Activated CD8-positive, alpha-beta T cell treated with anti-CD3 and anti-CD28 coated beads, Interleukin-2, amount 10 ng/mL, durations not matched to agents 7 days and 5 days (primary cell): Measurements from ENCODE around the gene KRTAP10-7. TPM values are rescaled to one million over a fixed set of nuclear protein-coding genes. Genes with fewer than 3 reads are reported as not detected.

ENCODE experiments used
- ATAC-seq: fragments of 150-1000 bp; cut with Tn5 transposase; one replicate; pipeline ENCODE4 v1.10.0; 2021; ENCODE audit warnings: moderate library complexity
- CTCF ChIA-PET: fragments of 350-600 bp; sonication (Branson Sonifier 250); formaldehyde crosslinking; loops from one replicate; lab custom pipeline; 2021; ENCODE audit warnings: antibody characterized with exemption; lab: Charles Lee
- POLR2A ChIA-PET: fragments of 350-600 bp; sonication (Branson Sonifier 250); formaldehyde crosslinking; loops from one replicate; lab custom pipeline; 2021; ENCODE audit warnings: antibody characterized with exemption; lab: Charles Lee
- DNase-seq: peaks from one replicate; pipeline ENCODE4 v3.0.0-alpha.2; 2020
- H3K27ac Mint-ChIP-seq: one replicate; pipeline ENCODE4 v1.8.0; 2021; ENCODE audit warnings: mild to moderate bottlenecking, mixed read lengths
- H3K27me3 Mint-ChIP-seq: one replicate; pipeline ENCODE4 v1.8.0; 2021; ENCODE audit warnings: low read depth, mixed read lengths
- H3K36me3 Mint-ChIP-seq: one replicate; pipeline ENCODE4 v1.8.0; 2021; ENCODE audit warnings: low read depth, mixed read lengths
- H3K4me1 Mint-ChIP-seq: one replicate; pipeline ENCODE4 v1.8.0; 2021; ENCODE audit warnings: low read depth, mixed read lengths
- H3K4me3 Mint-ChIP-seq: one replicate; pipeline ENCODE4 v1.8.0; 2021; ENCODE audit warnings: mild to moderate bottlenecking, mixed read lengths
- H3K9me3 Mint-ChIP-seq: one replicate; pipeline ENCODE4 v1.8.0; 2022; ENCODE audit warnings: mixed read lengths; ENCODE audit not compliant: insufficient read depth
- total RNA-seq, 2 experiments: library from RNA; stranded (reverse); gene quantifications; one replicate each; pipeline ENCODE4 v1.2.3, GENCODE V29; 2021

The KRTAP10-7 gene
- total RNA-seq, 2 experiments from 2014 or later, result not detected

- CTCF ChIA-PET, result no interaction called here
- ATAC-seq (no peak), DNase-seq (no peak)
- H3K9me3 Mint-ChIP-seq, result peaks cover 17% of the 10 kb centered on the region
- POLR2A ChIA-PET, result no interaction called here
- H3K27me3 Mint-ChIP-seq, result peaks cover 14% of the 10 kb centered on the region
- H3K36me3 Mint-ChIP-seq, result peaks cover 3% of the 10 kb centered on the region
- peaks cover 12% of the 10 kb centered on the region for H3K4me1 Mint-ChIP-seq
- H3K27ac Mint-ChIP-seq, result no peak overlapping the region
- no peak overlapping the region for H3K4me3 Mint-ChIP-seq
Measured at GRCh38 chr21:44564099-44564498, 36.3 kb upstream of the KRTAP10-7 start.

- no peak for DNase-seq
- Mint-ChIP-seq H3K27me3 (peaks cover 9% of the 10 kb centered on the region), H3K27ac (peak overlapping the region; percentile 79), H3K9me3 (peaks cover 17% of the 10 kb centered on the region), H3K36me3 (peaks cover 3% of the 10 kb centered on the region), H3K4me3 (no peak overlapping the region), H3K4me1 (peaks cover 12% of the 10 kb centered on the region)
- ChIA-PET POLR2A (no interaction called here), CTCF (no interaction called here)
- no peak for ATAC-seq
Measured at GRCh38 chr21:44564886-44565598, 35.4 kb upstream of the KRTAP10-7 start.

GRCh38 chr21:44566403-44566802 is 34.0 kb upstream of the KRTAP10-7 start:
- ChIA-PET POLR2A (no interaction called here), CTCF (no interaction called here)
- Mint-ChIP-seq H3K4me3 (no peak overlapping the region), H3K27ac (no peak overlapping the region), H3K27me3 (peaks cover 3% of the 10 kb centered on the region), H3K36me3 (peaks cover 3% of the 10 kb centered on the region), H3K9me3 (peaks cover 12% of the 10 kb centered on the region), H3K4me1 (peaks cover 12% of the 10 kb centered on the region)
- DNase-seq (no peak), ATAC-seq (no peak)

GRCh38 chr21:44567481-44568171 is 32.8 kb upstream of the KRTAP10-7 start:
- ChIA-PET POLR2A (interaction anchor here (0.6 kb wide), 1 partner anchor 21 kb away, joined by 3 read pairs; no protein-coding TSS in a partner anchor), CTCF (interaction anchor here (1.0 kb wide), 1 partner anchor 225 kb away, joined by 3 read pairs; no protein-coding TSS in a partner anchor)
- Mint-ChIP-seq H3K9me3 (peaks cover under 1% of the 10 kb centered on the region), H3K4me3 (no peak overlapping the region), H3K4me1 (peaks cover 12% of the 10 kb centered on the region), H3K27me3 (no peaks in the 10 kb centered on the region), H3K27ac (no peak overlapping the region), H3K36me3 (peaks cover 3% of the 10 kb centered on the region)
- DNase-seq (no peak), ATAC-seq (no peak)

- no peak overlapping the region for H3K4me3 Mint-ChIP-seq
- DNase-seq (no peak), ATAC-seq (no peak)
- peaks cover 3% of the 10 kb centered on the region for H3K36me3 Mint-ChIP-seq
- ChIA-PET POLR2A (interaction anchor here (0.6 kb wide), 1 partner anchor 21 kb away, joined by 3 read pairs; no protein-coding TSS in a partner anchor), CTCF (interaction anchor here (1.0 kb wide), 1 partner anchor 225 kb away, joined by 3 read pairs; no protein-coding TSS in a partner anchor)
- H3K4me1 Mint-ChIP-seq, result peaks cover 12% of the 10 kb centered on the region
- no peaks in the 10 kb centered on the region for H3K9me3 Mint-ChIP-seq
- H3K27me3 Mint-ChIP-seq, result no peaks in the 10 kb centered on the region
- no peak overlapping the region for H3K27ac Mint-ChIP-seq
Measured at GRCh38 chr21:44568261-44568660, 32.1 kb upstream of the KRTAP10-7 start.

- Mint-ChIP-seq H3K4me3 (no peak overlapping the region), H3K27me3 (no peaks in the 10 kb centered on the region), H3K36me3 (peaks cover under 1% of the 10 kb centered on the region), H3K4me1 (peaks cover 12% of the 10 kb centered on the region), H3K27ac (no peak overlapping the region), H3K9me3 (no peaks in the 10 kb centered on the region)
- ChIA-PET CTCF (no interaction called here), POLR2A (no interaction called here)
- DNase-seq, result peak; percentile 10
- ATAC-seq, result no peak
Measured at GRCh38 chr21:44568667-44569556, 31.5 kb upstream of the KRTAP10-7 start.

- peak; percentile 11 for DNase-seq
- no peaks in the 10 kb centered on the region for H3K36me3 Mint-ChIP-seq
- H3K27me3 Mint-ChIP-seq, result peaks cover 2% of the 10 kb centered on the region
- ChIA-PET CTCF (no interaction called here), POLR2A (no interaction called here)
- ATAC-seq, result no peak
- H3K27ac Mint-ChIP-seq, result no peak overlapping the region
- peaks cover 5% of the 10 kb centered on the region for H3K4me1 Mint-ChIP-seq
- no peak overlapping the region for H3K4me3 Mint-ChIP-seq
- H3K9me3 Mint-ChIP-seq, result no peaks in the 10 kb centered on the region
Measured at GRCh38 chr21:44569861-44570517, 30.4 kb upstream of the KRTAP10-7 start.

GRCh38 chr21:44571296-44571695 is 29.1 kb upstream of the KRTAP10-7 start:
- ChIA-PET POLR2A (no interaction called here), CTCF (no interaction called here)
- H3K36me3 Mint-ChIP-seq, result no peaks in the 10 kb centered on the region
- H3K4me1 Mint-ChIP-seq, result no peaks in the 10 kb centered on the region
- peaks cover 4% of the 10 kb centered on the region for H3K9me3 Mint-ChIP-seq
- DNase-seq (peak; percentile 9), ATAC-seq (no peak)
- H3K4me3 Mint-ChIP-seq, result no peak overlapping the region
- no peak overlapping the region for H3K27ac Mint-ChIP-seq
- H3K27me3 Mint-ChIP-seq, result peaks cover 2% of the 10 kb centered on the region

- Mint-ChIP-seq H3K27me3 (peaks cover 2% of the 10 kb centered on the region), H3K9me3 (peaks cover 10% of the 10 kb centered on the region), H3K36me3 (no peaks in the 10 kb centered on the region), H3K27ac (no peak overlapping the region), H3K4me1 (no peaks in the 10 kb centered on the region), H3K4me3 (no peak overlapping the region)
- peak; percentile 17 for DNase-seq
- ATAC-seq, result no peak
- POLR2A ChIA-PET, result no interaction called here
- CTCF ChIA-PET, result no interaction called here
Measured at GRCh38 chr21:44571844-44572782, 28.3 kb upstream of the KRTAP10-7 start.

- ATAC-seq (no peak), DNase-seq (peak; percentile 17)
- H3K27ac Mint-ChIP-seq, result no peak overlapping the region
- H3K9me3 Mint-ChIP-seq, result peaks cover 16% of the 10 kb centered on the region
- ChIA-PET CTCF (no interaction called here), POLR2A (no interaction called here)
- no peaks in the 10 kb centered on the region for H3K4me1 Mint-ChIP-seq
- no peaks in the 10 kb centered on the region for H3K36me3 Mint-ChIP-seq
- H3K4me3 Mint-ChIP-seq, result no peak overlapping the region
- H3K27me3 Mint-ChIP-seq, result peaks cover 2% of the 10 kb centered on the region
Measured at GRCh38 chr21:44572959-44573583, 27.3 kb upstream of the KRTAP10-7 start.
